PC-9 (cell line): ENCODE results near the gene ERGIC1.

Source experiments
- EZH2 ChIP-seq: fragments of 200-600 bp; sonication (generic); IDR thresholded peaks from 2 replicates; pipeline ENCODE4 v1.8.0; 2017; ENCODE audit warnings: antibody characterized with exemption, low read depth
- TF ChIP-seq, protein P1 (sequence below): fragments of 200-600 bp; sonication (generic); conservative IDR thresholded peaks from 2 replicates; pipeline ENCODE4 v1.6.1; 2017; ENCODE audit warnings: mixed run types, antibody characterized with exemption, mild to moderate bottlenecking, moderate library complexity

DNA sequence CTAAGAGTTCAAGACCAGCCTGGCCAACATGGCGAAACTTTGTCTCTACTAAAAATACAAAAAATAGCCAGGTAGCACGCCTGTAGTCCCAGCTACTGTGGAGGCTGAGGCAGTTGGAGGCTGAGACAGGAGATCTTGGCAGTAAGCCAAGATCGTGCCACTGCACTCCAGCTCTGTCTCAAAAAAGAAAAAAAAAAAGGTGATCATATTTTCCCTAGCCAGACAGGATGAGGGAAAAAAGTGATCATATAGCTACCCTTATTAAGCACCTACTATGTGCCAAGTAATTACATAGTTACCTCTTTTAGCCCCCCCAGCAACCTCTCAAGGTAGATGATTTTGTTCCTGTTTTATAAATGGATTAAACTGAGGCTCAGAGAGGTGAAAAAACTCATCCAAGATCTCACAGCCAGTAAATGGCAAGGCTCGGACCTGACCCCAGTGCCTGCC is 107.0 kb downstream of the ERGIC1 start:
- TF ChIP-seq, protein P1, sequence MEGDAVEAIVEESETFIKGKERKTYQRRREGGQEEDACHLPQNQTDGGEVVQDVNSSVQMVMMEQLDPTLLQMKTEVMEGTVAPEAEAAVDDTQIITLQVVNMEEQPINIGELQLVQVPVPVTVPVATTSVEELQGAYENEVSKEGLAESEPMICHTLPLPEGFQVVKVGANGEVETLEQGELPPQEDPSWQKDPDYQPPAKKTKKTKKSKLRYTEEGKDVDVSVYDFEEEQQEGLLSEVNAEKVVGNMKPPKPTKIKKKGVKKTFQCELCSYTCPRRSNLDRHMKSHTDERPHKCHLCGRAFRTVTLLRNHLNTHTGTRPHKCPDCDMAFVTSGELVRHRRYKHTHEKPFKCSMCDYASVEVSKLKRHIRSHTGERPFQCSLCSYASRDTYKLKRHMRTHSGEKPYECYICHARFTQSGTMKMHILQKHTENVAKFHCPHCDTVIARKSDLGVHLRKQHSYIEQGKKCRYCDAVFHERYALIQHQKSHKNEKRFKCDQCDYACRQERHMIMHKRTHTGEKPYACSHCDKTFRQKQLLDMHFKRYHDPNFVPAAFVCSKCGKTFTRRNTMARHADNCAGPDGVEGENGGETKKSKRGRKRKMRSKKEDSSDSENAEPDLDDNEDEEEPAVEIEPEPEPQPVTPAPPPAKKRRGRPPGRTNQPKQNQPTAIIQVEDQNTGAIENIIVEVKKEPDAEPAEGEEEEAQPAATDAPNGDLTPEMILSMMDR: no peak
- no peak for TF ChIP-seq EZH2
